Daoy (cell line): ENCODE data around the gene TSEN2. TPM values are rescaled to one million over a fixed set of nuclear protein-coding genes. Genes with fewer than 3 reads are reported as not detected.

Experiments used
- DNase-seq: peaks from one replicate; pipeline ENCODE4 v3.0.0-alpha.2; 2015; ENCODE audit warnings: low read depth
- total RNA-seq: library from RNA; depleted of rRNA; stranded (reverse); fragments of >200 nt; shearing (Covaris generic); gene quantifications from 2 replicates; pipeline ENCODE4 v1.2.3, GENCODE V29; 2014

The TSEN2 gene
- total RNA-seq, 1 experiment from 2014 or later: 20.3 TPM

DNA sequence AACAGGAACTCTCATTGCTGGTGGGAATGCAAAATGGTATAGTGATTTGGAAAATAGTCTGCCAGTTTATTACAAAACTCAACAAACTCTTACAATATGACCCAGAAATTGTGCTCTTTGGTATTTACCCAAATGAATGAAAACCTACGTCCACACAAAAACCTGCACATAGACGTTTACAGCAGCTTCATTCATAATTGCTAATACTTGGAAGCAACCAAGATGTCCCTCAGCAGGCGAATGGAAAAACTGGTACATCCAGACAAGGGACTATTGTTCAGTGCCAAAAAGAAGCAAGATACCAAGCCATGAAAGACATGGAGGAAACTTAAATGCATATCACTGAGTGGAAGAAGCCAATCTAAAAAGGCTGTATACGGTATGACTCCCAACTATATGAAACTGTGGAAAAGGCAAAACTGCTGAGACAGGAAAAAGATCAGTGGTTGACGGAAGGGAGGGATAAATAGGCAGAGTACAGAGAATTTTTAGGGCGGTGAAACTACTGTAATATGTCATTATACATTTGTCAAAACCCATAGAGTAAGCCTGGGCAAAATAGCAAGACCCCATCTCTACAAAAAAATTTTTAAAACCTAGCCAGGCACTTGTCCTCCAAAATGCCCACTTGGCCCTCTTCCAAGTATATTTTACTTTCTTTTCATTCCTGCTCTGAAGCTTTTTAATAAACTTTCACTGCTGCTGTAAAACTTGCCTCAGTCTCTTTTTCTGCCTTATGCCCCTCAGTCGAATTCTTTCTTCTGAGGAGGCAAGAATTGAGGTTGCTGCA lies 65.9 kb downstream of the TSEN2 start:
- DNase-seq: no peak

DNA sequence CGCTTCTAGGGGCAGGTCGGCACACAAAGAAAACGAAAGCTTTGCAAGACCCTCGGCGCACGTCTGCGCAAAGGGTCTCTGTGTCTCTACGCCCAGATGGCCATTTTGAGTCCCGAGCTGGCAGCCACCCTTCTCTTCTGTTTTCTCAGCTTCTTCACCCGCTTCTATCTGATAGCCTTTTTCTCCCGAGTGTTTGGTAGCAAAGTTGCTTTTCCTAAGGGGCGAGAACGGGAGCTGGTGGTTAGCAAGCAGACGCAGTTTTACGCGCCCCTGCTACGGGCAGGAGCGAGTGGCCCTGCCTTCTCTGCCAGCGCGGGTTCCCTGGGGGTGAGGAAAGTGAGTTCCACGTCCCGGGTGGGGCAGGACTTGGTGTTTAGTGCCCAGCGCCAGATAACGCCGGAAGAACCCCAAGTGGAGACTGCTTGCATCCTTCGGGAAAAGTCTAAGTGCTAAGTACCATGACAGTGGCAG lies 69.7 kb downstream of the TSEN2 start:
- peak; percentile 26 for DNase-seq

- no peak for DNase-seq
Measured at GRCh38 chr3:12556314-12556689, 72.0 kb downstream of the TSEN2 start.

DNA sequence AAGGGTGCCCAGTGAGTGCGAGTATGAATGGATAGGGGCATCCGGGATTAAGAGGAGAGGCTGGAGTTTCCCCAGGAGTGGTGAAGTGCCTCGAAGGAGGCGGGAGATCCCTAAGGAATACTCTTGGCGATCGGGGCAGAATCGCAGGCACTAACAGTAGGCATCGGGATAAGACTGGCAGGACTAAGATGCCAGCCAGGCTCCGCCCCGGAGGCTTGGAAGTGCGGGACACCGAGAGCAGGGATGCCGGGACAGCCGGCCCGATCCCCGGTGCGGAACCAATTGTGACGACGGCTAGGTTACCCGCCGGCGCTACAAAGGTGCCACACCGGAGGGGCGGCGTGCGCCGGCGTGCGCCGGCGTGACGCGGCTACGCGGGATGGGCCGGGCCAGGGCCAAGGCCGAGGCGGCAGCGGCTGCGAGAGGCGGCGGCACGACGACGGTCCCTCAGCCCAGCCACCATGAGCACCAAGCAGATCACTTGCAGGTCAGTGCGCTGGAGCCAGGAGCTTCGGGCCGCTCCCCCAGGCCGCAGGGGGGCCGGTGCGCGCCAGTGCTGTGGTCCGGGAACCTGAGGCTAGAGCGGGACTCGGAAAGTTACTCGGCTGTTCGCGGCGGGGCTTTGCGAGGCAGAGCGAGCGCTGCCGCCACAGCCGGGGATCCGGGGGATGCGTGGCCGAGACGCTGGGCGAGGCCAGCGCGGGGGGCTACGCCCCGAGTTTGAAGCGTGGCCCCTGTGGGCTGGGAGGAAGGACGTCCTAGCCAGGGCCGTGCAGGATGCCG lies 72.6 kb downstream of the TSEN2 start, which contains the start of gene MKRN2:
Gene MKRN2, plus strand, starts transcription at position 398 of the 783 bp plus-strand sequence. Its CDS starts 64 bp downstream, at position 462.
- peak; percentile 87 for DNase-seq

GRCh38 chr3:12557473-12558100 lies 73.3 kb downstream of the TSEN2 start:
- no peak for DNase-seq

DNA sequence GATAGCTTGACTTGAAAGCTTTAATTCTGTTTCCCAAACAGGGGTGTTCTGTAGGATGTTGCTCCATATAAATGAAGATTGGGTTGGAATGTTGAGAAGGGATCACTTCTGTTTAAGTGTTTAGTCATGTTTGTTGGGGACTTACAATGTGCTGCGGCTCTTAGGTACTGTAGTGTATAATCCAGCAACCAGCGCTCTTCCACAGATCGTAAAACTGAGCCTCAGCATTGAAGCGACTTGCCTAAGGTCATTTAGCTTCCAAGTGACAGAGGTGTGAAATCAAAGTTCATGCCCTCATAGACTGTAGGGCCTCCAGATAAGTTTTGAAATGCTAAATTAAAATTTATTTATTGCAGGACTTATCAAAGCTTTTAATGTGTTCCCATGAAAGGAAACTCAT lies 74.4 kb downstream of the TSEN2 start:
- DNase-seq: no peak

DNA sequence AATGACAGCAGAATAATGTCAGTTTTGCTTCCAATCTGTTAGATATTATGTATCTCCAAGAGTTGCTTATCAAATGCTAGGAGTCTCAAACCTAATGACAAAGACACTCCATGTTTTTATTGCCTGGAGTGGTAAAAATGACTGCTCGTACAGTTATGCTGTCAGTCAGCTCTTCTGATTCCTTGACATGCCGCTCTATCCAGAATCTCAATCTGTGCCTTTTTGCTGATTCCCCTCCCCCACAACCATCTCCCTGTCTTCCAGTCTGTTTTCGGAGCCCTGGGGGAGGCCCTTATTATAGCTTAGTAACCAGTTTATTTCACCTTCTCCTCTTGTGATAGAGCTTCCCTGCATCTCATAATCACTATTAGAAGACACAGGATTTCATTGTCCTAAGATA lies 75.2 kb downstream of the TSEN2 start:
- no peak for DNase-seq

DNA sequence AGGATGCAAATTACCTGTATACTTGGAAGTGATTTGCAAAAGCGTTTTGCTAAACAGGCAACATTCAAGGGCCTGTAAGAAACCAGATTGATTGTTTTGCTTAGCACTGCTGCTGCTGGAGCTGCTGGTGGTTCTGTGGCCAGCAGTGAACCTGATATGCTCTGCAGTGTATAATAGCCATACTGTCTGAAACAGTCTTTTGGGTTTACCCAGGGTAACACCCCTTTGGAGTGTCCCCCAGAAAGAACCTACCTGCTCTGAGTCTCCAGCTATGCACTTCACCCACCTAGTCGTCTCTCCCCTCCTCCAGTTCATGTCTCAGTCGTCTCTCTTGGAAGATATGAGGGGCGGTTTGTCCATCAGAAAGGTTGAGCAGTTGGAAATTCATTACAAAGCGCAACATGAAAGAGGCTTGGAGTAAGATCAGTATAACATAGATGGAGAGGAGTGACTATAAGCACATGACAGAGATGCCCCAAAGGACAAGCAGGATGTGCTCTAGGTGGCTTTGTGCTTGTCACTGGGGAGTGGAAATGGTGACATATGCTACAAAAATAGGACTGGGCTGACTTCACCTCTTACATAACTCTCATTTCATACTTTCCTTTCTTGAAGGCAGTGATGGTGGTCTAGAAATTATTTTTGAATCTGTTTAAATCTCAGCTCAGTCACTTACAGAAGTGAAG lies 76.4 kb downstream of the TSEN2 start:
- no peak for DNase-seq

DNA sequence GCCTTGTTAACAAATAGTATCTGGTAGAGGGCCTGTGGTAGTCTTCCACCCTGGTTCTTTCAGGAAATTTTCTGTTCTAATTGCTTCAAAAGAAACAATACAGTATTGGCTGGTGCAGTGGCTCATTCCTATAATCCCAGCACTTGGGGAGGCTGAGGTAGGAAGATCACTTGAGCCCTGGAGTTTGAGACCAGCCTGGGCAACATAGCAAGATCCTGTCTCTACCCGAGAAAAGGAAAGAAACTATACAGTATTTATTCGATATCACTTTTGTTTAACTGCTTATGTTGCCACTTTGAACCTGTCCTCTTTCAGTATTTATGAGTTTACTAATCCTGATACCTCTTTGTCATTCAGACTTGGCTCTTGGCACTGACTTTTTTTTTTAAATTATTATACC lies 77.1 kb downstream of the TSEN2 start:
- no peak for DNase-seq

DNA sequence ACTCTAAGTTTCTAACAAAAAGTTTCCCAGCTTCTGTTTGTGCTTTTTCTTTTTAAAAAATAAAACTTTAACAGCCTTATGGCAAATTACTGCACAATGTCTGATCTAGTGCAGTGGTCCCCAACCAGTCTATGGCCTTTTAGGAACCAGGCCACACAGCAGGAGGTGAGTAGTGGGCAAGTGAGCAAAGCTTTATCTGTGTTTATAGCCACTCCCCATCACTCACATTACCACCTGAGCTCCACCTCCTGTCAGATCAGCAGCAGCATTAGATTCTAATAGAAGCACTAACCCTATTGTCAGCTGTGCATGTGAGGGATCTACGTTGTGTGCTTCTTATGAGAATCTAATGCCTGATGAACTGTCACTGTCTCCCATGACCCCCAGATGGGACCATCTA lies 78.2 kb downstream of the TSEN2 start:
- DNase-seq: no peak

- no peak for DNase-seq
Measured at GRCh38 chr3:12566976-12567375, 82.7 kb downstream of the TSEN2 start.

DNA sequence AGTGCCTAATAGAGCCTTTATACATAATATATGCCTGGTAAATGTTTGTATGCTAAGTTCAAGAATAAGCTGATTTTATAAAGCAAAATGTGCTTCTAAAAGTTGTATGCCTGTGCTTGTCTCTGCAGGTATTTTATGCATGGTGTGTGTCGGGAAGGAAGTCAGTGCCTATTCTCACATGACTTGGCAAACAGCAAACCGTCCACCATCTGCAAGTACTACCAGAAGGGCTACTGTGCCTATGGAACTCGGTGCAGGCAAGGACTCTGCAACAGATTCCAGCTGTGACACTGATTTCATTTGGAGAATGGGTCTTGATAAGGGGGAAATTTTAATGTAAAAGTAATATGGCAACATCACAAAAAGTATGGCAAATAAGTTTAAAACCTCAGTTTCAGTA lies 84.5 kb downstream of the TSEN2 start:
- DNase-seq: no peak

- DNase-seq: no peak
Measured at GRCh38 chr3:12569836-12570235, 85.6 kb downstream of the TSEN2 start.

- no peak for DNase-seq
Measured at GRCh38 chr3:12571986-12572385, 87.7 kb downstream of the TSEN2 start.

DNA sequence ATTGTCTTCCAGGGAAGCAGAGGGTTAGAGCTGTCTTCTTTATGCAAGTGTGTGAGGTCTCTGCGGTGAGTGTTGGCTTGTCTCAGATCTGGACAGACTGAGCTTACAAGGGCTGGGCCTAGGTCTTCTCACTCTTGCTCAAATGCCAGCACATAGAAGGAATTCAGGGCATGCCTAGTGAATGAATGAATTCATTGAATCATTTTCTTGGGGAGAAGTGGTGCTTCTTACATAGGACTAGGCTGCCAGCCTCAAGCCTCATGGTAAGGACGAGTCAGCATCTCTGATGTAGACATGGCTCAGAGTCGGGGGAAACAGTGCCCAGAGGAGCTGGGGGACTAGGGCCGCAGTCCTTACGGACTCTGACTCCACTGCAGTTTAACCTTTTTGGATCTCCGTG lies 89.9 kb downstream of the TSEN2 start:
- DNase-seq: no peak

DNA sequence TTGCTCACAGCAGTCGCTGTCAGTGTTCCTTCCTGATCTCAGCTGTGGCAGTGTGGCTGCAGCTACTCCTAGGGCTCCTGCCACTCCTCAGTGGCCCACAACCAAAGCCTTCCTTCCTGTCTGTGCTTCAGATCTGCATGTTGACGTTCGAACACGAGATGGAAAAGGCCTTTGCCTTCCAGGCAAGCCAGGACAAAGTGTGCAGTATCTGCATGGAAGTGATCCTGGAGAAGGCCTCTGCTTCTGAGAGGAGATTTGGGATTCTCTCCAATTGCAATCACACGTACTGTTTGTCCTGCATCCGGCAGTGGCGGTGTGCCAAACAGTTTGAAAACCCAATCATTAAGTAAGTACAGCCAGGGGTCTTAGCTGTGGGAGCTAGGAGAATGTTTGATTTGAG lies 90.4 kb downstream of the TSEN2 start:
- DNase-seq: no peak

DNA sequence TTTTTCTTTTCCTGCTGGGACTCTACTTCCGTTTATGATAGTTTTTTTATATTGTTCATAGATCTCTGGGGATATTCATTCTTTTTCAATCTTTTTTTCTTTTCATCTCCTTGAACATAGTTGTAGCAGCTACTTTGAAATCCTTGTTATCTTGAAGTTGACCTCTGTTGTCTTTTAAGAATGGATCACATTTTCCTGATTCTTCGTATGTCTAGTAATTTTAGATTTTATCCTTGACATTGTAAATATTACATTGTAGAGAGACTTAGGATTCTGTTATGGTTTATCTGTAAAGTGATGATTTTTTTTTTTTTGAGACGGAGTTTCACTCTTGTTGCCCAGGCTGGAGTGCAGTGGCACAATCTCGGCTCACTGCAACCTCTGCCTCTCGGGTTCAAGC lies 93.1 kb downstream of the TSEN2 start:
- no peak for DNase-seq

GRCh38 chr3:12578742-12579141 lies 94.5 kb downstream of the TSEN2 start:
- DNase-seq: no peak

DNA sequence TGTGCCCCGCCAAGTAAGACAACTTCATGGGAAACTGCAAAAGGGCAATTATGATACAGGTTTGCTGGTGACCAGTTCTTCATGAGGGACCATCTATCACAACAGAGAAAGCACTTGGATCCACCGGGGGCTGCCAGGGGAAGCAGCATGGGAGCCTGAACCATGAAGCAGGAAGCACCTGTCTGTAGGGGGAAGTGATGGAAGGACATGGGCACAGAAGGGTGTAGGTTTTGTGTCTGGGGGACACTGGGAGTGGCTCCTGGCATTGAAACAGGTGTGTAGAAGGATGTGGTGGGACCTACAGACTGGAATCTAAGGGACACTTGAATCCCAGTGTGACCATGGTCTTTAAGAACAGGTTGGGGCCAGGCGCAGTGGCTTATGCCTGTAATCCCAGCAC lies 95.2 kb downstream of the TSEN2 start:
- DNase-seq: no peak

DNA sequence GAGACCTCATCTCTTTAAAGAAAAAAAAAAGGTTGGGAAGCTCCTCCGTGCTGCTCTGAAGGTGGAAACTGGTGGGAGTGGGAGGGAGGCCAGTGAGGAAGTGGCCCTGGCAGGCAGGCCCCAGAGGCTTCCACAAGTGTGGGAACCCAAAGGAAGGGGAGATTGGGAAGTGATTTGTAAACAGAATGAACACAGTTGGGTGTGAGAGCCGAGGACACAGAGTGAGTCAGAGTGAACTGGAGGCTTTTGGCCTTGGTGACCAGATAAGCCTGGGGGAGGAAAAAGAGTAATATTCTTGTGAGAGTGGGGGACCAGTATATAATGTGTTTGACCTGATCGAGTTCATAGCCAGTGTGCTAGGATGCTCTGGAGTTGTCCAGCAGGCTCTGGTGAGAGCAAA lies 95.6 kb downstream of the TSEN2 start:
- no peak for DNase-seq

GRCh38 chr3:12582730-12583129 lies 98.5 kb downstream of the TSEN2 start:
- DNase-seq: no peak
